ENCODE data around the gene COL28A1. TPM values are rescaled to one million over a fixed set of nuclear protein-coding genes. Genes with fewer than 3 reads are reported as not detected.
A peak's percentile ranks its signal among the peaks of the same experiment; 100 is the strongest.

The COL28A1 gene
- total RNA-seq, 5 donors from 2014 or later (not counting 1 experiment from before 2014, with no cell fraction given), result 0.09 to 0.23 (median 0.19) TPM; not detected in 1

GRCh38 chr7:7568553-7568952, 32.9 kb upstream of the COL28A1 start:
- no peak for ATAC-seq (replicated peaks in 1 of 4)
- H3K9me3 ChIP-seq, result no peaks in the 10 kb centered on the region
- CTCF ChIA-PET, result interaction anchor here in 1 of 2 donors (1.1 kb wide), 1 partner anchor 112 kb away, joined by 5 read pairs; no protein-coding TSS in a partner anchor
- 38% methylated on average over 3 of the region's 4 CpGs for WGBS (ENCODE audit: insufficient coverage)
- Mint-ChIP-seq H3K27me3 (no peaks in the 10 kb centered on the region), H3K4me1 (peaks cover 38 to 46% (median 41%) of the 10 kb centered on the region in 3 donors), H3K9me3 (no peaks in the 10 kb centered on the region), H3K36me3 (peaks cover 12% of the 10 kb centered on the region), H3K27ac (peak overlapping the region; percentile 85 to 86), H3K4me3 (peak overlapping the region; percentile 60 to 82 (median 79))
- H3K27me3 ChIP-seq (replicated peaks in 1 of 2; ENCODE audit: control insufficient read depth in 2 of 2, extremely low read depth in 1 of 2, insufficient read depth in 2 of 2, low read length in 1 of 2), result no peaks in the 10 kb centered on the region
- no peak for DNase-seq
- peaks cover 21 to 31% of the 10 kb centered on the region in 2 experiments for H3K4me1 ChIP-seq (ENCODE audit: control insufficient read depth in 1 of 2, extremely low read depth in 1 of 2, insufficient read depth in 2 of 2, low read length in 2 of 2)
- H3K27ac ChIP-seq (ENCODE audit: low read length), result peak overlapping the region; percentile 64
- peaks cover 0 to 12% of the 10 kb centered on the region in 2 donors for H3K36me3 ChIP-seq (ENCODE audit: control insufficient read depth in 2 of 2, extremely low read depth in 1 of 2, insufficient read depth in 1 of 2, low read length in 1 of 2)
- peak overlapping the region; percentile 9 to 36 for H3K4me3 ChIP-seq (ENCODE audit: control insufficient read depth in 1 of 2, extremely low read depth in 1 of 2, low read length in 1 of 2)
- POLR2A ChIA-PET, result interaction anchor here in 1 of 2 donors (0.5 to 1.4 kb wide), 3 partner anchors 11 to 71 kb away, joined by 3 to 7 read pairs (median 3); partner anchors contain the start of gene UMAD1

GRCh38 chr7:7567898-7568531, 32.3 kb upstream of the COL28A1 start:
- H3K4me1 ChIP-seq (ENCODE audit: control insufficient read depth in 1 of 2, extremely low read depth in 1 of 2, insufficient read depth in 2 of 2, low read length in 2 of 2), result peaks cover 21 to 31% of the 10 kb centered on the region in 2 experiments
- peaks cover 0 to 8% of the 10 kb centered on the region in 2 donors for H3K36me3 ChIP-seq (ENCODE audit: control insufficient read depth in 2 of 2, extremely low read depth in 1 of 2, insufficient read depth in 1 of 2, low read length in 1 of 2)
- no peaks in the 10 kb centered on the region for H3K27me3 ChIP-seq (replicated peaks in 1 of 2; ENCODE audit: control insufficient read depth in 2 of 2, extremely low read depth in 1 of 2, insufficient read depth in 2 of 2, low read length in 1 of 2)
- ATAC-seq (replicated peaks in 1 of 4), result no peak
- H3K4me3 Mint-ChIP-seq, result peak overlapping the region; percentile 79 to 82 (median 79)
- H3K9me3 ChIP-seq, result no peaks in the 10 kb centered on the region
- peaks cover 38 to 41% (median 40%) of the 10 kb centered on the region in 3 donors for H3K4me1 Mint-ChIP-seq
- POLR2A ChIA-PET, result interaction anchor here in 1 of 2 donors (0.5 to 1.4 kb wide), 3 partner anchors 12 to 72 kb away, joined by 3 to 7 read pairs (median 3); partner anchors contain the start of gene UMAD1
- peak overlapping the region in 1 of 2 donors; percentile 72 for H3K4me3 ChIP-seq (ENCODE audit: control insufficient read depth in 1 of 2, extremely low read depth in 1 of 2, low read length in 1 of 2)
- WGBS (ENCODE audit: insufficient coverage), result no CpG with 5 or more reads among the region's 2 CpGs
- H3K27me3 Mint-ChIP-seq, result no peaks in the 10 kb centered on the region
- no peaks in the 10 kb centered on the region for H3K9me3 Mint-ChIP-seq
- peak overlapping the region; percentile 25 to 73 for H3K27ac Mint-ChIP-seq
- peak overlapping the region; percentile 81 for H3K27ac ChIP-seq (ENCODE audit: low read length)
- CTCF ChIA-PET, result interaction anchor here in 1 of 2 donors (1.0 to 1.1 kb wide), 2 partner anchors 113 to 465 kb away, joined by 5 to 6 read pairs; no protein-coding TSS in a partner anchor
- peak in 1 of 35 experiments; percentile 13 for DNase-seq
- peaks cover 7% of the 10 kb centered on the region for H3K36me3 Mint-ChIP-seq

- peak within 1 kb of the TSS; percentile 81 for H3K27ac ChIP-seq (ENCODE audit: low read length)
- peaks cover 37 to 38% (median 38%) of the 10 kb centered on the region in 3 donors for H3K4me1 Mint-ChIP-seq
- H3K4me3 ChIP-seq (ENCODE audit: control insufficient read depth in 1 of 2, extremely low read depth in 1 of 2, low read length in 1 of 2), result peak within 1 kb of the TSS; percentile 72 to 88
- under 1% methylated on average over 85 of the region's 96 CpGs for WGBS (ENCODE audit: insufficient coverage)
- POLR2A ChIA-PET, result interaction anchor here (0.6 kb wide), 3 partner anchors 200 to 458 kb away, joined by 3 to 9 read pairs (median 7); no protein-coding TSS in a partner anchor
- no peaks in the 10 kb centered on the region for H3K36me3 Mint-ChIP-seq
- peaks cover 21 to 31% of the 10 kb centered on the region in 2 experiments for H3K4me1 ChIP-seq (ENCODE audit: control insufficient read depth in 1 of 2, extremely low read depth in 1 of 2, insufficient read depth in 2 of 2, low read length in 2 of 2)
- ATAC-seq (replicated peaks in 1 of 4) (peak; percentile 89 to 96 (median 92)), DNase-seq (peak; percentile 57 to 89 (median 75))
- no peaks in the 10 kb centered on the region for H3K27me3 Mint-ChIP-seq
- H3K4me3 Mint-ChIP-seq, result peak within 1 kb of the TSS; percentile 79 to 82 (median 79)
- H3K27me3 ChIP-seq (replicated peaks in 1 of 2; ENCODE audit: control insufficient read depth in 2 of 2, extremely low read depth in 1 of 2, insufficient read depth in 2 of 2, low read length in 1 of 2), result no peaks in the 10 kb centered on the region
- no peaks in the 10 kb centered on the region for H3K36me3 ChIP-seq (ENCODE audit: control insufficient read depth in 2 of 2, extremely low read depth in 1 of 2, insufficient read depth in 1 of 2, low read length in 1 of 2)
- peak within 1 kb of the TSS; percentile 25 to 73 for H3K27ac Mint-ChIP-seq
- CTCF ChIA-PET, result interaction anchor here (0.6 to 1.0 kb wide), 2 partner anchors 464 to 571 kb away, joined by 5 to 6 read pairs; no protein-coding TSS in a partner anchor
- no peaks in the 10 kb centered on the region for H3K9me3 Mint-ChIP-seq
- no peaks in the 10 kb centered on the region for H3K9me3 ChIP-seq
Measured at GRCh38 chr7:7566651-7567611, 31.3 kb upstream of the COL28A1 start, which contains the start of gene MIOS. TSS of gene MIOS (plus strand) at chr7:7566884. CDS start at chr7:7572476, 5,592 bp downstream.

GRCh38 chr7:7565746-7566650, 30.3 kb upstream of the COL28A1 start:
- no peaks in the 10 kb centered on the region for H3K9me3 Mint-ChIP-seq
- H3K4me1 ChIP-seq (ENCODE audit: control insufficient read depth in 1 of 2, extremely low read depth in 1 of 2, insufficient read depth in 2 of 2, low read length in 2 of 2), result peaks cover 21 to 31% of the 10 kb centered on the region in 2 experiments
- H3K4me1 Mint-ChIP-seq, result peaks cover 37 to 38% (median 37%) of the 10 kb centered on the region in 3 donors
- H3K27me3 ChIP-seq (replicated peaks in 1 of 2; ENCODE audit: control insufficient read depth in 2 of 2, extremely low read depth in 1 of 2, insufficient read depth in 2 of 2, low read length in 1 of 2), result no peaks in the 10 kb centered on the region
- no peaks in the 10 kb centered on the region for H3K9me3 ChIP-seq
- whole genome bisulfite sequencing (ENCODE audit: insufficient coverage), result 81% methylated on average over 8 of the region's 26 CpGs
- H3K36me3 Mint-ChIP-seq, result no peaks in the 10 kb centered on the region
- ATAC-seq (replicated peaks in 1 of 4) (no peak), DNase-seq (no peak)
- no peaks in the 10 kb centered on the region for H3K36me3 ChIP-seq (ENCODE audit: control insufficient read depth in 2 of 2, extremely low read depth in 1 of 2, insufficient read depth in 1 of 2, low read length in 1 of 2)
- H3K27me3 Mint-ChIP-seq, result no peaks in the 10 kb centered on the region
- H3K27ac Mint-ChIP-seq, result no peak overlapping the region
- POLR2A ChIA-PET, result interaction anchor here (0.6 kb wide), 3 partner anchors 199 to 459 kb away, joined by 3 to 9 read pairs (median 7); no protein-coding TSS in a partner anchor
- peak overlapping the region; percentile 72 to 88 for H3K4me3 ChIP-seq (ENCODE audit: control insufficient read depth in 1 of 2, extremely low read depth in 1 of 2, low read length in 1 of 2)
- CTCF ChIA-PET, result interaction anchor here in 1 of 2 donors (0.6 kb wide), 1 partner anchor 572 kb away, joined by 5 read pairs; no protein-coding TSS in a partner anchor
- H3K4me3 Mint-ChIP-seq, result no peak overlapping the region
- H3K27ac ChIP-seq (ENCODE audit: low read length), result peak overlapping the region; percentile 81

GRCh38 chr7:7565018-7565680, 29.5 kb upstream of the COL28A1 start:
- Mint-ChIP-seq H3K4me3 (no peak overlapping the region), H3K27ac (no peak overlapping the region), H3K36me3 (no peaks in the 10 kb centered on the region), H3K27me3 (no peaks in the 10 kb centered on the region), H3K4me1 (peaks cover 28 to 30% (median 29%) of the 10 kb centered on the region in 3 donors), H3K9me3 (no peaks in the 10 kb centered on the region)
- Histone ChIP-seq H3K4me1 (ENCODE audit: control insufficient read depth in 1 of 2, extremely low read depth in 1 of 2, insufficient read depth in 2 of 2, low read length in 2 of 2) (peaks cover 21 to 28% of the 10 kb centered on the region in 2 experiments), H3K4me3 (ENCODE audit: control insufficient read depth in 1 of 2, extremely low read depth in 1 of 2, low read length in 1 of 2) (no peak overlapping the region), H3K36me3 (ENCODE audit: control insufficient read depth in 2 of 2, extremely low read depth in 1 of 2, insufficient read depth in 1 of 2, low read length in 1 of 2) (no peaks in the 10 kb centered on the region), H3K9me3 (no peaks in the 10 kb centered on the region), H3K27me3 (replicated peaks in 1 of 2; ENCODE audit: control insufficient read depth in 2 of 2, extremely low read depth in 1 of 2, insufficient read depth in 2 of 2, low read length in 1 of 2) (no peaks in the 10 kb centered on the region), H3K27ac (ENCODE audit: low read length) (no peak overlapping the region)
- DNase-seq, result no peak
- no peak for ATAC-seq (replicated peaks in 1 of 4)
- ChIA-PET POLR2A (no interaction called here), CTCF (interaction anchor here (0.5 to 1.1 kb wide), 3 partner anchors 460 to 863 kb away, joined by 3 to 4 read pairs (median 3); no protein-coding TSS in a partner anchor)
- 87% methylated on average over 4 of the region's 4 CpGs for WGBS (ENCODE audit: insufficient coverage)

All from T-cell (primary cell).